K562 (cell line): ENCODE results near the gene SKAP1. TPM values are rescaled to one million over a fixed set of nuclear protein-coding genes. Genes with fewer than 3 reads are reported as not detected.

ENCODE experiments used
- BCOR ChIP-seq: fragments of 450-650 bp; IDR thresholded peaks from 2 replicates; pipeline ENCODE4 v1.6.1; 2016
- EWSR1 ChIP-seq: fragments of 450-650 bp; IDR thresholded peaks from 2 replicates; pipeline ENCODE4 v1.6.1; 2018; ENCODE audit warnings: borderline replicate concordance, mild to moderate bottlenecking, low read depth, moderate library complexity; ENCODE audit not compliant: partially characterized antibody
- MECOM ChIP-seq: fragments of 250-450 bp; sonication (Bioruptor Pico); IDR thresholded peaks from 2 replicates; pipeline ENCODE4 v1.8.0; 2022; ENCODE audit warnings: inconsistent platforms
- MED1 ChIP-seq: sonication (generic); formaldehyde crosslinking; IDR thresholded peaks from 2 replicates; pipeline ENCODE4 v1.8.1; 2023; ENCODE audit warnings: missing genetic modification reagents, borderline replicate concordance
- MYBL2 ChIP-seq, 2 experiments: fragments of 450-650 bp in 1 of 2; sonication (generic) in 1 of 2; formaldehyde crosslinking in 1 of 2; IDR thresholded peaks; 2 replicates each; pipeline versions ENCODE4 v1.6.1 to v1.8.1; 2017 to 2022; ENCODE audit warnings: borderline replicate concordance in 1 of 2, inconsistent platforms in 1 of 2, low read depth in 1 of 2, mild to moderate bottlenecking in 1 of 2, missing genetic modification reagents in 1 of 2, moderate library complexity in 1 of 2
- NCOR1 ChIP-seq: fragments of 450-650 bp; IDR thresholded peaks from 2 replicates; pipeline ENCODE4 v1.6.1; 2016; ENCODE audit warnings: mild to moderate bottlenecking, moderate library complexity
- PRDM10 ChIP-seq: fragments of 450-650 bp; IDR thresholded peaks from 2 replicates; pipeline ENCODE4 v1.6.1; 2018; ENCODE audit not compliant: partially characterized antibody
- RAD51 ChIP-seq: fragments of 450-650 bp; IDR thresholded peaks from 2 replicates; pipeline ENCODE4 v1.7.1; 2016; ENCODE audit warnings: low read depth, mild to moderate bottlenecking, borderline replicate concordance
- STAG1 ChIP-seq: sonication (generic); formaldehyde crosslinking; IDR thresholded peaks from 2 replicates; pipeline ENCODE4 v1.5.0; 2020; ENCODE audit warnings: missing genetic modification reagents, borderline replicate concordance
- TCFL5 ChIP-seq: fragments of 250-450 bp; sonication (Bioruptor Pico); conservative IDR thresholded peaks from 2 replicates; pipeline ENCODE4 v1.6.1; 2021; ENCODE audit warnings: mild to moderate bottlenecking, moderate library complexity, matching md5 sums
- ZNF232 ChIP-seq: sonication (generic); formaldehyde crosslinking; IDR thresholded peaks from 2 replicates; pipeline ENCODE4 v1.8.0; 2022; ENCODE audit warnings: mild to moderate bottlenecking, missing genetic modification reagents
- ZNF253 ChIP-seq: fragments of 250-450 bp; sonication (Bioruptor Pico); conservative IDR thresholded peaks from 2 replicates; pipeline ENCODE4 v1.6.1; 2021; ENCODE audit warnings: mild to moderate bottlenecking
- polyA plus RNA-seq, 8 experiments: library from polyadenylated mRNA; depleted of rRNA in 4 of 8; stranded (reverse) in 5 of 8; unstranded in 3 of 8; fragments of >200 nt; fragmentation: Nextera tagmentation in 2 of 8; fragmentation: Illumina TruSeq in 1 of 8; extraction: Ambion mirVana in 2 of 8; extraction: Trizol in 1 of 8; gene quantifications; 2 replicates each; pipeline versions ENCODE4 v1.2.1 to v1.2.3, GENCODE V29; 2011 to 2014; ENCODE audit warnings: inconsistent platforms in 1 of 8, missing spikeins in 1 of 8
- total RNA-seq, 7 experiments: library from RNA; depleted of rRNA in 6 of 7; stranded (reverse); fragments of >200 nt in 6 of 7; fragmentation: Illumina TruSeq in 2 of 7; extraction: Trizol in 2 of 7; gene quantifications; 2 replicates each; pipeline versions ENCODE4 v1.2.1 to v1.2.3, GENCODE V29; 2011 to 2021; ENCODE audit warnings: low replicate concordance in 1 of 7
- TF ChIP-seq, protein P1 (sequence below): fragments of 450-650 bp; conservative IDR thresholded peaks from 2 replicates; pipeline ENCODE4 v1.6.1; 2016; ENCODE audit warnings: missing genetic modification characterization, low read depth, mild to moderate bottlenecking, missing compliant biosample characterization, moderate library complexity
- TF ChIP-seq, protein P2 (sequence below): fragments of 250-450 bp; sonication (Bioruptor Pico); IDR thresholded peaks from 2 replicates; pipeline ENCODE4 v1.8.0; 2021; ENCODE audit warnings: moderate library complexity, mild to moderate bottlenecking, inconsistent platforms
- TF ChIP-seq, protein P3 (sequence below): IDR thresholded peaks from 3 replicates; pipeline ENCODE4 v1.6.1; 2011; ENCODE audit warnings: borderline replicate concordance, mild to moderate bottlenecking, moderate library complexity; ENCODE audit not compliant: insufficient read length; ENCODE audit errors: extremely low read depth
- TF ChIP-seq, protein P4 (sequence below): fragments of 450-650 bp; IDR thresholded peaks from one replicate; pipeline ENCODE4 v1.6.1; 2018; ENCODE audit warnings: mild to moderate bottlenecking, moderate library complexity; ENCODE audit not compliant: partially characterized antibody

The SKAP1 gene
- total and polyA plus RNA-seq, 9 of the 15 experiments (the other 6 are each of a cell fraction or from before 2014, with no cell fraction given): 0.06 to 0.80 (median 0.10) TPM; not detected in 4

DNA sequence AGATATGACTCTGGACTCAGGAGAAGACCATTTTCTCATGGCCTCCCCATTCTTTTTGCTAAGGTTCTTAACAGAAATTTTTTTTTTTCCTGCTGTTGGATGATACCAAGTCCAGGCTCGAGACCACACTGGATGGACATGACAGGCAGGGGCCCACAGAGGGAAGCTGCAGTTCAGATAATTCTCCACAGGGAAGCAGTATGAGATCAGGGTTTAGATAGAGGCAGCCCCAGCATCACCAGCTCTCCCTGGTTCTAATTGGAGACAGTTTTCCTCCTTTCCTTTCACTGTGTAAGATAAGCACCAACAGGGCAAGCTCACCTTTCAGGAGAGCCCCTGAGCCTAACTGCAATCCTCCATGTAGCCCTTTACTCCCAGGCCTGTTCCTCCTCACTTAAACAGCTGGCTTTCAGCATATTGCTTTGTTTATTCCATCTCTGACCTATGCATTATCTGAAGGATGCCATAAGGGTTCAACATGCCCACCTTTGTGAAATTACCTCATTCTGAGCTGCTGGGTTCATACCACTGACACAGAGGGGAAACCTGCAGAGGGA, 214.4 kb downstream of the SKAP1 start (continued):
- TF ChIP-seq STAG1 (CRISPR knock-in tag) (peak; percentile 76), EWSR1 (no peak), ZNF232 (CRISPR knock-in tag) (no peak), ZNF253 (CRISPR knock-in tag) (no peak), BCOR (no peak), MED1 (CRISPR knock-in tag) (no peak), NCOR1 (no peak), TCFL5 (CRISPR knock-in tag) (no peak), RAD51 (no peak), MYBL2 (IDR thresholded peaks at IDR 0.05; ENCODE audit: low read depth) (no peak), MYBL2 (CRISPR knock-in tag; IDR thresholded peaks at IDR 0.05; ENCODE audit: borderline replicate concordance) (no peak), MECOM (CRISPR knock-in tag) (no peak), PRDM10 (peak; percentile 74)
- TF ChIP-seq, protein P1, sequence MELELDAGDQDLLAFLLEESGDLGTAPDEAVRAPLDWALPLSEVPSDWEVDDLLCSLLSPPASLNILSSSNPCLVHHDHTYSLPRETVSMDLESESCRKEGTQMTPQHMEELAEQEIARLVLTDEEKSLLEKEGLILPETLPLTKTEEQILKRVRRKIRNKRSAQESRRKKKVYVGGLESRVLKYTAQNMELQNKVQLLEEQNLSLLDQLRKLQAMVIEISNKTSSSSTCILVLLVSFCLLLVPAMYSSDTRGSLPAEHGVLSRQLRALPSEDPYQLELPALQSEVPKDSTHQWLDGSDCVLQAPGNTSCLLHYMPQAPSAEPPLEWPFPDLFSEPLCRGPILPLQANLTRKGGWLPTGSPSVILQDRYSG (tag): no peak
- TF ChIP-seq, protein P2, sequence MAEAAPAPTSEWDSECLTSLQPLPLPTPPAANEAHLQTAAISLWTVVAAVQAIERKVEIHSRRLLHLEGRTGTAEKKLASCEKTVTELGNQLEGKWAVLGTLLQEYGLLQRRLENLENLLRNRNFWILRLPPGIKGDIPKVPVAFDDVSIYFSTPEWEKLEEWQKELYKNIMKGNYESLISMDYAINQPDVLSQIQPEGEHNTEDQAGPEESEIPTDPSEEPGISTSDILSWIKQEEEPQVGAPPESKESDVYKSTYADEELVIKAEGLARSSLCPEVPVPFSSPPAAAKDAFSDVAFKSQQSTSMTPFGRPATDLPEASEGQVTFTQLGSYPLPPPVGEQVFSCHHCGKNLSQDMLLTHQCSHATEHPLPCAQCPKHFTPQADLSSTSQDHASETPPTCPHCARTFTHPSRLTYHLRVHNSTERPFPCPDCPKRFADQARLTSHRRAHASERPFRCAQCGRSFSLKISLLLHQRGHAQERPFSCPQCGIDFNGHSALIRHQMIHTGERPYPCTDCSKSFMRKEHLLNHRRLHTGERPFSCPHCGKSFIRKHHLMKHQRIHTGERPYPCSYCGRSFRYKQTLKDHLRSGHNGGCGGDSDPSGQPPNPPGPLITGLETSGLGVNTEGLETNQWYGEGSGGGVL: no peak
- TF ChIP-seq, protein P3, sequence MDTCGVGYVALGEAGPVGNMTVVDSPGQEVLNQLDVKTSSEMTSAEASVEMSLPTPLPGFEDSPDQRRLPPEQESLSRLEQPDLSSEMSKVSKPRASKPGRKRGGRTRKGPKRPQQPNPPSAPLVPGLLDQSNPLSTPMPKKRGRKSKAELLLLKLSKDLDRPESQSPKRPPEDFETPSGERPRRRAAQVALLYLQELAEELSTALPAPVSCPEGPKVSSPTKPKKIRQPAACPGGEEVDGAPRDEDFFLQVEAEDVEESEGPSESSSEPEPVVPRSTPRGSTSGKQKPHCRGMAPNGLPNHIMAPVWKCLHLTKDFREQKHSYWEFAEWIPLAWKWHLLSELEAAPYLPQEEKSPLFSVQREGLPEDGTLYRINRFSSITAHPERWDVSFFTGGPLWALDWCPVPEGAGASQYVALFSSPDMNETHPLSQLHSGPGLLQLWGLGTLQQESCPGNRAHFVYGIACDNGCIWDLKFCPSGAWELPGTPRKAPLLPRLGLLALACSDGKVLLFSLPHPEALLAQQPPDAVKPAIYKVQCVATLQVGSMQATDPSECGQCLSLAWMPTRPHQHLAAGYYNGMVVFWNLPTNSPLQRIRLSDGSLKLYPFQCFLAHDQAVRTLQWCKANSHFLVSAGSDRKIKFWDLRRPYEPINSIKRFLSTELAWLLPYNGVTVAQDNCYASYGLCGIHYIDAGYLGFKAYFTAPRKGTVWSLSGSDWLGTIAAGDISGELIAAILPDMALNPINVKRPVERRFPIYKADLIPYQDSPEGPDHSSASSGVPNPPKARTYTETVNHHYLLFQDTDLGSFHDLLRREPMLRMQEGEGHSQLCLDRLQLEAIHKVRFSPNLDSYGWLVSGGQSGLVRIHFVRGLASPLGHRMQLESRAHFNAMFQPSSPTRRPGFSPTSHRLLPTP: no peak
- TF ChIP-seq, protein P4, sequence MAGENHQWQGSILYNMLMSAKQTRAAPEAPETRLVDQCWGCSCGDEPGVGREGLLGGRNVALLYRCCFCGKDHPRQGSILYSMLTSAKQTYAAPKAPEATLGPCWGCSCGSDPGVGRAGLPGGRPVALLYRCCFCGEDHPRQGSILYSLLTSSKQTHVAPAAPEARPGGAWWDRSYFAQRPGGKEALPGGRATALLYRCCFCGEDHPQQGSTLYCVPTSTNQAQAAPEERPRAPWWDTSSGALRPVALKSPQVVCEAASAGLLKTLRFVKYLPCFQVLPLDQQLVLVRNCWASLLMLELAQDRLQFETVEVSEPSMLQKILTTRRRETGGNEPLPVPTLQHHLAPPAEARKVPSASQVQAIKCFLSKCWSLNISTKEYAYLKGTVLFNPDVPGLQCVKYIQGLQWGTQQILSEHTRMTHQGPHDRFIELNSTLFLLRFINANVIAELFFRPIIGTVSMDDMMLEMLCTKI: no peak
